ENCODE measurements around the gene FOXL1. TPM values are rescaled to one million over a fixed set of nuclear protein-coding genes. Genes with fewer than 3 reads are reported as not detected.
A peak's percentile ranks its signal among the peaks of the same experiment; 100 is the strongest.

FOXL1 gene
- total and polyA plus RNA-seq, 2 of the 13 experiments (the other 11 are each of a cell fraction or from before 2014, with no cell fraction given) = not detected

- POLR2A ChIA-PET = no interaction called here
- no peaks in the 10 kb centered on the region for H3K4me1 ChIP-seq (ENCODE audit: insufficient read depth, low read length)
- CTCF ChIA-PET (ENCODE audit: low intra/inter-chr PET ratio, low total read pairs) = interaction anchor here (4.2 kb wide), 1 partner anchor 497 kb away, joined by 86 read pairs; no protein-coding TSS in a partner anchor
- WGBS (ENCODE audit: low lambda C conversion rate) = 25% methylated on average over 35 of the region's 53 CpGs
- H3K4me2 ChIP-seq (ENCODE audit: low read depth, low read length) = no peak overlapping the region
- peaks cover 11 to 63% of the 10 kb centered on the region in 2 experiments for H3K27me3 ChIP-seq (ENCODE audit: control insufficient read depth in 1 of 2, insufficient read depth in 2 of 2, low read length in 2 of 2)
- no TSS peak for BruUV-seq (replicated peaks)
- no peak overlapping the region for H3K27ac ChIP-seq (ENCODE audit: extremely low read length, insufficient read depth, low read length)
- H3K9ac ChIP-seq (ENCODE audit: insufficient read depth, low read depth, low read length) = no peak overlapping the region
- no peak overlapping the region for H3K4me3 ChIP-seq (replicated peaks in 1 of 3; ENCODE audit: insufficient read depth in 1 of 3, low read depth in 2 of 3, low read length in 3 of 3)
- no peaks in the 10 kb centered on the region for H3K9me3 ChIP-seq (ENCODE audit: low read length)
- H3K79me2 ChIP-seq (ENCODE audit: insufficient read depth, low read length) = no peaks in the 10 kb centered on the region
- DNase-seq (ENCODE audit: low spot score) (no peak), FAIRE-seq (no peak), ATAC-seq (no peak)
- no peaks in the 10 kb centered on the region for H3K36me3 ChIP-seq (replicated peaks in 1 of 2; ENCODE audit: control insufficient read depth in 1 of 2, insufficient read depth in 2 of 2, low read length in 2 of 2)
- H4K20me1 ChIP-seq (ENCODE audit: insufficient read depth, low read length) = no peaks in the 10 kb centered on the region
- in situ Hi-C loops (cut with HindIII; ENCODE audit: extremely low pct_ligation_motif_present, low pct_unique_long_range_greater_than_20kb) = loop anchor here (5.0 to 10.0 kb wide), 4 partner anchors 309 to 709 kb away; no protein-coding TSS in a partner anchor
- H2AFZ ChIP-seq (ENCODE audit: low read length) = no peak overlapping the region
- intact Hi-C loops (cut with micrococcal nuclease; ENCODE audit: unreplicated experiment) = no loop called here
- TF ChIP-seq EZH2 (conservative IDR thresholded peaks at IDR 0.05; ENCODE audit: low read depth, low read length) (peak; percentile 91; the same call in 1 of the 2 replicates), POLR2A (IDR thresholded peaks at IDR 0.05; ENCODE audit: insufficient read depth in 1 of 2, low read depth in 2 of 2, low read length in 2 of 2) (no peak)
Observed at GRCh38 chr16:86565644-86566511, 12.5 kb upstream of the FOXL1 start.

GRCh38 chr16:86566601-86566965 lies 11.8 kb upstream of the FOXL1 start, which contains the start of gene FOXC2:
Gene FOXC2, plus strand, starts transcription at chr16:86566829. Its CDS starts 507 bp downstream, at chr16:86567336.
- FAIRE-seq (no peak), ATAC-seq (no peak), DNase-seq (ENCODE audit: low spot score) (no peak)
- Histone ChIP-seq H3K79me2 (ENCODE audit: insufficient read depth, low read length) (no peaks in the 10 kb centered on the region), H3K27ac (ENCODE audit: extremely low read length, insufficient read depth, low read length) (no peak within 1 kb of the TSS), H3K27me3 (ENCODE audit: control insufficient read depth in 1 of 2, insufficient read depth in 2 of 2, low read length in 2 of 2) (peaks cover 13 to 65% of the 10 kb centered on the region in 2 experiments), H3K4me1 (ENCODE audit: insufficient read depth, low read length) (no peaks in the 10 kb centered on the region), H2AFZ (ENCODE audit: low read length) (no peak within 1 kb of the TSS), H4K20me1 (ENCODE audit: insufficient read depth, low read length) (no peaks in the 10 kb centered on the region), H3K4me3 (replicated peaks in 1 of 3; ENCODE audit: insufficient read depth in 1 of 3, low read depth in 2 of 3, low read length in 3 of 3) (no peak within 1 kb of the TSS), H3K4me2 (ENCODE audit: low read depth, low read length) (no peak within 1 kb of the TSS), H3K9ac (ENCODE audit: insufficient read depth, low read depth, low read length) (no peak within 1 kb of the TSS), H3K36me3 (replicated peaks in 1 of 2; ENCODE audit: control insufficient read depth in 1 of 2, insufficient read depth in 2 of 2, low read length in 2 of 2) (no peaks in the 10 kb centered on the region), H3K9me3 (ENCODE audit: low read length) (no peaks in the 10 kb centered on the region)
- ChIA-PET CTCF (ENCODE audit: low intra/inter-chr PET ratio, low total read pairs) (interaction anchor here (4.2 kb wide), 1 partner anchor 496 kb away, joined by 86 read pairs; no protein-coding TSS in a partner anchor), POLR2A (no interaction called here)
- no TSS peak for BruUV-seq (replicated peaks)
- intact Hi-C loops (cut with micrococcal nuclease; ENCODE audit: unreplicated experiment) (no loop called here), in situ Hi-C loops (cut with HindIII; ENCODE audit: extremely low pct_ligation_motif_present, low pct_unique_long_range_greater_than_20kb) (loop anchor here (5.0 to 10.0 kb wide), 4 partner anchors 308 to 708 kb away; no protein-coding TSS in a partner anchor)
- TF ChIP-seq NFE2L2 (IDR thresholded peaks at IDR 0.05; ENCODE audit: low read length) (no peak), KDM3A (CRISPR knock-in tag; IDR thresholded peaks at IDR 0.05; ENCODE audit: low read depth) (no peak), ZSCAN22 (CRISPR knock-in tag; IDR thresholded peaks at IDR 0.05) (no peak), NFYB (CRISPR knock-in tag; IDR thresholded peaks at IDR 0.05) (peak; percentile 34; the same call in 1 of the 2 replicates), NCOR1 (IDR thresholded peaks at IDR 0.05; ENCODE audit: borderline replicate concordance, low read length) (no peak), RARA (CRISPR knock-in tag; IDR thresholded peaks at IDR 0.05) (no peak), ISL2 (CRISPR knock-in tag; IDR thresholded peaks at IDR 0.05) (no peak)
- WGBS (ENCODE audit: low lambda C conversion rate) = 39% methylated on average over 26 of the region's 30 CpGs
